Naive B cell (primary cell): ENCODE results near the gene RFNG. TPM values are rescaled to one million over a fixed set of nuclear protein-coding genes. Genes with fewer than 3 reads are reported as not detected.

Source experiments
- ATAC-seq, 2 donors: fragments of 150-1000 bp; cut with Tn5 transposase; 2 replicates each; pipeline ENCODE4 v1.10.0; 2021; ENCODE audit warnings: low read depth in 2 of 2, mild to moderate bottlenecking in 2 of 2, moderate library complexity in 2 of 2
- DNase-seq: peaks from one replicate; pipeline ENCODE4 v3.0.0; 2022
- H3K27ac Mint-ChIP-seq, 6 donors: one replicate each; pipeline ENCODE4 v1.8.0; 2020 to 2022; ENCODE audit warnings: mild to moderate bottlenecking in 6 of 6, mixed read lengths in 6 of 6, moderate library complexity in 5 of 6, inconsistent platforms in 2 of 6
- H3K27me3 Mint-ChIP-seq, 3 donors: one replicate each; pipeline ENCODE4 v1.8.0; 2021 to 2022; ENCODE audit warnings: mixed read lengths in 3 of 3, mild to moderate bottlenecking in 1 of 3
- H3K36me3 Mint-ChIP-seq, 2 donors: one replicate each; pipeline ENCODE4 v1.8.0; 2020 to 2022; ENCODE audit warnings: mixed read lengths in 2 of 2, inconsistent platforms in 1 of 2, mild to moderate bottlenecking in 1 of 2
- H3K4me1 Mint-ChIP-seq, 3 donors: one replicate each; pipeline ENCODE4 v1.8.0; 2020 to 2022; ENCODE audit warnings: mixed read lengths in 3 of 3, inconsistent platforms in 1 of 3, mild to moderate bottlenecking in 1 of 3, moderate library complexity in 1 of 3
- H3K4me3 Mint-ChIP-seq, 8 donors: one replicate each; pipeline ENCODE4 v1.8.0; 2020 to 2022; ENCODE audit warnings: mild to moderate bottlenecking in 8 of 8, mixed read lengths in 8 of 8, moderate library complexity in 8 of 8, inconsistent platforms in 2 of 8
- H3K9me3 Mint-ChIP-seq, 7 donors: one replicate each; pipeline ENCODE4 v1.8.0; 2020 to 2022; ENCODE audit warnings: mixed read lengths in 7 of 7, mild to moderate bottlenecking in 5 of 7, inconsistent platforms in 2 of 7, moderate library complexity in 1 of 7
- polyA plus RNA-seq, 6 donors: library from polyadenylated mRNA; unstranded; fragments of 300-500 nt; fragmentation: Illumina TruSeq; gene quantifications; one replicate each; pipeline ENCODE4 v1.2.3, GENCODE V29; 2021; ENCODE audit warnings: low read depth in 6 of 6

Gene RFNG
- polyA plus RNA-seq, 6 donors from 2014 or later, result 2.6 to 7.6 (median 4.8) TPM

GRCh38 chr17:82033359-82034085 is 18.1 kb downstream of the RFNG start:
- ATAC-seq, result no peak
- DNase-seq, result no peak
- H3K27me3 Mint-ChIP-seq, result peaks cover 0 to 18% (median 0%) of the 10 kb centered on the region in 3 donors
- peaks cover 0 to 5% of the 10 kb centered on the region in 2 donors for H3K36me3 Mint-ChIP-seq
- peak overlapping the region in 2 of 8 donors; percentile 36 to 39 for H3K4me3 Mint-ChIP-seq
- H3K27ac Mint-ChIP-seq, result no peak overlapping the region
- H3K9me3 Mint-ChIP-seq, result no peaks in the 10 kb centered on the region
- peaks cover 17 to 25% (median 23%) of the 10 kb centered on the region in 3 donors for H3K4me1 Mint-ChIP-seq

- H3K27ac Mint-ChIP-seq, result peak overlapping the region in 1 of 6 donors; percentile 47
- H3K4me1 Mint-ChIP-seq, result peaks cover 10 to 18% (median 16%) of the 10 kb centered on the region in 3 donors
- H3K9me3 Mint-ChIP-seq, result no peaks in the 10 kb centered on the region
- DNase-seq (no peak), ATAC-seq (peak; percentile 7 to 13)
- H3K36me3 Mint-ChIP-seq, result peaks cover 0 to 5% of the 10 kb centered on the region in 2 donors
- peak overlapping the region in 7 of 8 donors; percentile 15 to 87 (median 64) for H3K4me3 Mint-ChIP-seq
- H3K27me3 Mint-ChIP-seq, result peaks cover 0 to 25% (median 7%) of the 10 kb centered on the region in 3 donors
These were observed 19.6 kb downstream of the RFNG start for GRCh38 chr17:82031885-82032627.

- DNase-seq, result no peak
- H3K27ac Mint-ChIP-seq, result peak within 1 kb of the TSS in 1 of 6 donors; percentile 79
- peak; percentile 13 to 19 for ATAC-seq
- peaks cover 0 to 27% (median 7%) of the 10 kb centered on the region in 3 donors for H3K27me3 Mint-ChIP-seq
- peaks cover 0 to 5% of the 10 kb centered on the region in 2 donors for H3K36me3 Mint-ChIP-seq
- H3K9me3 Mint-ChIP-seq, result no peaks in the 10 kb centered on the region
- peak within 1 kb of the TSS; percentile 78 to 92 (median 86) for H3K4me3 Mint-ChIP-seq
- peaks cover 10 to 16% (median 16%) of the 10 kb centered on the region in 3 donors for H3K4me1 Mint-ChIP-seq
These were observed 20.2 kb downstream of the RFNG start, which contains the start of gene RAC3 for GRCh38 chr17:82031303-82031884. TSS of gene RAC3 (plus strand) at chr17:82031678. CDS start at chr17:82031762, 84 bp downstream.

- Mint-ChIP-seq H3K4me3 (peak overlapping the region; percentile 78 to 92 (median 86)), H3K9me3 (no peaks in the 10 kb centered on the region), H3K36me3 (peaks cover 0 to 5% of the 10 kb centered on the region in 2 donors), H3K27me3 (peaks cover 0 to 27% (median 7%) of the 10 kb centered on the region in 3 donors), H3K4me1 (peaks cover 10 to 13% (median 11%) of the 10 kb centered on the region in 3 donors), H3K27ac (peak overlapping the region in 1 of 6 donors; percentile 79)
- peak; percentile 71 for DNase-seq
- peak; percentile 74 to 78 for ATAC-seq
These were observed 20.9 kb downstream of the RFNG start for GRCh38 chr17:82030470-82031302.

GRCh38 chr17:82029990-82030469 is 21.6 kb downstream of the RFNG start:
- ATAC-seq, result no peak
- no peaks in the 10 kb centered on the region for H3K9me3 Mint-ChIP-seq
- H3K4me3 Mint-ChIP-seq, result peak overlapping the region in 5 of 8 donors; percentile 74 to 92 (median 86)
- H3K27ac Mint-ChIP-seq, result peak overlapping the region in 1 of 6 donors; percentile 79
- H3K36me3 Mint-ChIP-seq, result peaks cover 0 to under 1% of the 10 kb centered on the region in 2 donors
- H3K4me1 Mint-ChIP-seq, result peaks cover 5 to 10% (median 6%) of the 10 kb centered on the region in 3 donors
- DNase-seq, result no peak
- peaks cover 0 to 27% (median 7%) of the 10 kb centered on the region in 3 donors for H3K27me3 Mint-ChIP-seq

- DNase-seq (no peak), ATAC-seq (no peak)
- Mint-ChIP-seq H3K4me1 (peaks cover 4 to 11% (median 4%) of the 10 kb centered on the region in 3 donors), H3K27ac (peak overlapping the region in 1 of 6 donors; percentile 38), H3K4me3 (peak overlapping the region in 6 of 8 donors; percentile 5 to 87 (median 77)), H3K27me3 (peaks cover 0 to 27% (median 7%) of the 10 kb centered on the region in 3 donors), H3K9me3 (no peaks in the 10 kb centered on the region), H3K36me3 (no peaks in the 10 kb centered on the region)
These were observed 22.2 kb downstream of the RFNG start for GRCh38 chr17:82029391-82029790.

GRCh38 chr17:82028966-82029365 is 22.6 kb downstream of the RFNG start:
- peaks cover 4 to 16% (median 6%) of the 10 kb centered on the region in 3 donors for H3K4me1 Mint-ChIP-seq
- H3K4me3 Mint-ChIP-seq, result peak overlapping the region in 4 of 8 donors; percentile 3 to 87 (median 58)
- no peaks in the 10 kb centered on the region for H3K9me3 Mint-ChIP-seq
- H3K36me3 Mint-ChIP-seq, result no peaks in the 10 kb centered on the region
- DNase-seq (no peak), ATAC-seq (no peak)
- peaks cover 0 to 27% (median 7%) of the 10 kb centered on the region in 3 donors for H3K27me3 Mint-ChIP-seq
- H3K27ac Mint-ChIP-seq, result peak overlapping the region in 1 of 6 donors; percentile 30

GRCh38 chr17:82028246-82028645 is 23.4 kb downstream of the RFNG start:
- Mint-ChIP-seq H3K4me3 (no peak overlapping the region), H3K27me3 (peaks cover 0 to 27% (median 7%) of the 10 kb centered on the region in 3 donors)
- no peak for DNase-seq

GRCh38 chr17:82025401-82026107 is 26.1 kb downstream of the RFNG start:
- DNase-seq (no peak), ATAC-seq (no peak)
- H3K27me3 Mint-ChIP-seq, result peaks cover 0 to 25% (median 7%) of the 10 kb centered on the region in 3 donors
- peak overlapping the region in 4 of 8 donors; percentile 21 to 71 (median 51) for H3K4me3 Mint-ChIP-seq
- H3K27ac Mint-ChIP-seq, result no peak overlapping the region
- H3K4me1 Mint-ChIP-seq, result peaks cover 8 to 29% (median 18%) of the 10 kb centered on the region in 3 donors
- H3K9me3 Mint-ChIP-seq, result no peaks in the 10 kb centered on the region
- H3K36me3 Mint-ChIP-seq, result no peaks in the 10 kb centered on the region

More at GRCh38 chr17:82028246-82028645, 23.4 kb downstream of the RFNG start:
- no peaks in the 10 kb centered on the region for H3K9me3 Mint-ChIP-seq
- no peak overlapping the region for H3K27ac Mint-ChIP-seq
- H3K36me3 Mint-ChIP-seq, result no peaks in the 10 kb centered on the region
- ATAC-seq, result no peak
- H3K4me1 Mint-ChIP-seq, result peaks cover 8 to 20% (median 9%) of the 10 kb centered on the region in 3 donors

- Mint-ChIP-seq H3K4me3 (no peak overlapping the region), H3K27ac (no peak overlapping the region), H3K36me3 (no peaks in the 10 kb centered on the region), H3K27me3 (peaks cover 0 to 21% (median 7%) of the 10 kb centered on the region in 3 donors), H3K4me1 (peaks cover 7 to 26% (median 18%) of the 10 kb centered on the region in 3 donors), H3K9me3 (no peaks in the 10 kb centered on the region)
- ATAC-seq, result no peak
- DNase-seq, result no peak
These were observed 26.8 kb downstream of the RFNG start for GRCh38 chr17:82024859-82025258.

- Mint-ChIP-seq H3K9me3 (no peaks in the 10 kb centered on the region), H3K4me1 (peaks cover 7 to 20% (median 14%) of the 10 kb centered on the region in 3 donors), H3K36me3 (no peaks in the 10 kb centered on the region), H3K27ac (peak overlapping the region in 1 of 6 donors; percentile 27), H3K27me3 (peaks cover 0 to 9% (median 7%) of the 10 kb centered on the region in 3 donors), H3K4me3 (peak overlapping the region; percentile 80 to 91 (median 87))
- ATAC-seq (no peak), DNase-seq (no peak)
These were observed 28.0 kb downstream of the RFNG start for GRCh38 chr17:82023447-82024241.
